ENCODE results near the gene IGBP1.

GRCh38 chrX:70134116-70134477 lies 850 bp downstream of the IGBP1 start:
- no peak for TF ChIP-seq CTCF (IDR thresholded peaks at IDR 0.05)
- no peak for TF ChIP-seq POLR2A (IDR thresholded peaks at IDR 0.05)
